SK-N-SH treated with all-trans-retinoic acid at 6 μM for 48 hours (cell line): Measurements from ENCODE around the gene BDNF.

Experiments
- ISL1 ChIP-seq: fragments of 250-450 bp; sonication (Bioruptor Pico); IDR thresholded peaks from 2 replicates; pipeline ENCODE4 v2.1.2; 2022; ENCODE audit warnings: mild to moderate bottlenecking, moderate library complexity
- PATZ1 ChIP-seq: fragments of 250-450 bp; sonication (Bioruptor Pico); IDR thresholded peaks from 2 replicates; pipeline ENCODE4 v1.8.0; 2020; ENCODE audit warnings: mild to moderate bottlenecking, moderate library complexity, borderline replicate concordance
- PPARA ChIP-seq: fragments of 250-450 bp; sonication (Bioruptor Pico); IDR thresholded peaks from 2 replicates; pipeline ENCODE4 v1.5.0; 2020; ENCODE audit warnings: mild to moderate bottlenecking, borderline replicate concordance
- ZFP30 ChIP-seq: fragments of 450-650 bp; formaldehyde crosslinking; IDR thresholded peaks from 2 replicates; pipeline ENCODE4 v1.5.0; 2022; ENCODE audit warnings: mild to moderate bottlenecking, moderate library complexity
- ZNF8 ChIP-seq: fragments of 450-650 bp; formaldehyde crosslinking; IDR thresholded peaks from 2 replicates; pipeline ENCODE4 v1.5.0; 2020; ENCODE audit warnings: mild to moderate bottlenecking, moderate library complexity
- TF ChIP-seq, protein P1 (sequence below): fragments of 250-450 bp; sonication (Bioruptor Pico); IDR thresholded peaks from 2 replicates; pipeline ENCODE4 v1.5.0; 2020; ENCODE audit warnings: mild to moderate bottlenecking, moderate library complexity
- TF ChIP-seq, protein P2 (sequence below): fragments of 250-450 bp; sonication (Bioruptor Pico); IDR thresholded peaks from 2 replicates; pipeline ENCODE4 v1.5.1; 2020; ENCODE audit warnings: low read depth, mild to moderate bottlenecking, moderate library complexity

DNA sequence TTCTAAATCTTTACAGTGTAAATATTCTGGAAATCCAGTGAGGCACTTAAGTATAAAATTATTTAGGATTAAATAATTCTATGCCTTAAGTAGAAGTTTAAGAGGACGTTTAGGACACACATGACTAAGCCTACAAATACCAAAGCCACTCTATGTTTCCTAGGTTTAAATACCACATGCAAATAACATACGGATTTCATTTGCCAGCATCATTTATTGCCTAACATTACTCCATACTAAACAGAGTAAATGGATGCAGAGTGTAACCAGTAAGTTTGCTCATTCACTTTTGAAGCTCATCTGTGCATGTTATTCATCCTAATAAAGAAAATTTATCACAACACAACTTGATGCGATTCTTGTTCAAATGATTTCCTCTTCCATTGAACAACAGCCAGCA, 4.1 kb downstream of the BDNF start:
- TF ChIP-seq ISL1 (no peak), ZNF8 (CRISPR knock-in tag) (no peak), ZFP30 (CRISPR knock-in tag) (no peak), PPARA (CRISPR knock-in tag) (no peak), PATZ1 (CRISPR knock-in tag) (no peak)
- TF ChIP-seq, protein P1, sequence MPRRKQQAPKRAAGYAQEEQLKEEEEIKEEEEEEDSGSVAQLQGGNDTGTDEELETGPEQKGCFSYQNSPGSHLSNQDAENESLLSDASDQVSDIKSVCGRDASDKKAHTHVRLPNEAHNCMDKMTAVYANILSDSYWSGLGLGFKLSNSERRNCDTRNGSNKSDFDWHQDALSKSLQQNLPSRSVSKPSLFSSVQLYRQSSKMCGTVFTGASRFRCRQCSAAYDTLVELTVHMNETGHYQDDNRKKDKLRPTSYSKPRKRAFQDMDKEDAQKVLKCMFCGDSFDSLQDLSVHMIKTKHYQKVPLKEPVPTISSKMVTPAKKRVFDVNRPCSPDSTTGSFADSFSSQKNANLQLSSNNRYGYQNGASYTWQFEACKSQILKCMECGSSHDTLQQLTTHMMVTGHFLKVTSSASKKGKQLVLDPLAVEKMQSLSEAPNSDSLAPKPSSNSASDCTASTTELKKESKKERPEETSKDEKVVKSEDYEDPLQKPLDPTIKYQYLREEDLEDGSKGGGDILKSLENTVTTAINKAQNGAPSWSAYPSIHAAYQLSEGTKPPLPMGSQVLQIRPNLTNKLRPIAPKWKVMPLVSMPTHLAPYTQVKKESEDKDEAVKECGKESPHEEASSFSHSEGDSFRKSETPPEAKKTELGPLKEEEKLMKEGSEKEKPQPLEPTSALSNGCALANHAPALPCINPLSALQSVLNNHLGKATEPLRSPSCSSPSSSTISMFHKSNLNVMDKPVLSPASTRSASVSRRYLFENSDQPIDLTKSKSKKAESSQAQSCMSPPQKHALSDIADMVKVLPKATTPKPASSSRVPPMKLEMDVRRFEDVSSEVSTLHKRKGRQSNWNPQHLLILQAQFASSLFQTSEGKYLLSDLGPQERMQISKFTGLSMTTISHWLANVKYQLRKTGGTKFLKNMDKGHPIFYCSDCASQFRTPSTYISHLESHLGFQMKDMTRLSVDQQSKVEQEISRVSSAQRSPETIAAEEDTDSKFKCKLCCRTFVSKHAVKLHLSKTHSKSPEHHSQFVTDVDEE (CRISPR knock-in tag) = no peak
- TF ChIP-seq, protein P2, sequence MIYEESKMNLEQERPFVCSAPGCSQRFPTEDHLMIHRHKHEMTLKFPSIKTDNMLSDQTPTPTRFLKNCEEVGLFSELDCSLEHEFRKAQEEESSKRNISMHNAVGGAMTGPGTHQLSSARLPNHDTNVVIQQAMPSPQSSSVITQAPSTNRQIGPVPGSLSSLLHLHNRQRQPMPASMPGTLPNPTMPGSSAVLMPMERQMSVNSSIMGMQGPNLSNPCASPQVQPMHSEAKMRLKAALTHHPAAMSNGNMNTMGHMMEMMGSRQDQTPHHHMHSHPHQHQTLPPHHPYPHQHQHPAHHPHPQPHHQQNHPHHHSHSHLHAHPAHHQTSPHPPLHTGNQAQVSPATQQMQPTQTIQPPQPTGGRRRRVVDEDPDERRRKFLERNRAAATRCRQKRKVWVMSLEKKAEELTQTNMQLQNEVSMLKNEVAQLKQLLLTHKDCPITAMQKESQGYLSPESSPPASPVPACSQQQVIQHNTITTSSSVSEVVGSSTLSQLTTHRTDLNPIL = no peak
